ENCODE measurements around the gene TCTA.

- no peak for TF ChIP-seq CTCF (conservative IDR thresholded peaks at IDR 0.05; ENCODE audit: low read depth, low read length)
- TF ChIP-seq EZH2 (IDR thresholded peaks at IDR 0.05; ENCODE audit: borderline replicate concordance, low read depth, low read length, poor library complexity, severe bottlenecking) = no peak
These were observed 4.6 kb downstream of the TCTA start for GRCh38 chr3:49416867-49417266.
